Measurements from ENCODE around the gene SFTPD.
"Not testable (repeated sequence)": the region's sequence is repeated elsewhere in the genome, so short reads cannot be mapped to it uniquely, and the experiment has no call there.

The SFTPD gene

GRCh38 chr10:79948976-79949722, at the start of gene SFTPD:
Gene SFTPD (minus strand): TSS chr10:79949105. CDS start chr10:79946659, 2,446 bp downstream.
- DNase-seq = no peak

- DNase-seq = no peak
These were observed 47.2 kb upstream of the SFTPD start for GRCh38 chr10:79995979-79996634.

DNA sequence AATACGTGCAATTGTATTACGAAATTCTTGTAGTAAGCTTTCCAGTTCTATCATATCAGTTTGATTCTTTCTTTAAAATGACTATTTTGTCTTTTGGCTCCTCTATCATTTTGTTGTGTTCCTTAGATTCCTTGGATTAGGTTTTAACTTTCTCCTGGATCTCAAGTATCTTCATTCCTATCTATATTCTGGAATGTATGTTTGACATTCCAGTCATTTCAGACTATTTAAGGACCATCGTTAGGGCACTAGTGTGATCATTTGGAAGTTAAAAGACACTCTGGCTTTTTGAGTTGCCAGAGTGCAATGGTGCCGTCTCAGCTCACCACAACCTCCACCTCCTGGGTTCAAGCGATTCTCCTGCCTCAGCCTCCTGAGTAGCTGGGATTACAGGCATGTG, 45.7 kb upstream of the SFTPD start:
- DNase-seq = no peak

GRCh38 chr10:79988199-79988598, 39.3 kb upstream of the SFTPD start:
- DNase-seq = not testable (repeated sequence)

DNA sequence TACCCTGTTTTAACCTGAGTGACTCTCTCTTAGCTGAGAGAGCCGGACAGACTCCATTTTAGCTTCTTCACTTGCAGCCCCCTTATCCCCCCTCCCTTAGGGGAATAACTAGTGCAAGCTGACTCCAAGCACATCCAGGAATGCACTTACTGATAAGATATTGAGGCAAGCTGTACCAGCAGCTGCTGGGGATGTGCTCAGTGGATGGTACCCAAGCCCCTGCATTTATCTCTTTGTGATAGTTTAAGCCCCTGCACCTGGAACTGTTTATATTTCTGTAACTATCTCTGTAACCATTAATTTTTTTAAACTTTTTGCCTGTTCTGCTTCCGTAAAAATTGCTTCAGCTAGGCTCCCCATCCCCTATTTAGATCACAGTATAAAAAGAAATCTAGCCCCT, 37.8 kb upstream of the SFTPD start:
- DNase-seq = not testable (repeated sequence)

DNA sequence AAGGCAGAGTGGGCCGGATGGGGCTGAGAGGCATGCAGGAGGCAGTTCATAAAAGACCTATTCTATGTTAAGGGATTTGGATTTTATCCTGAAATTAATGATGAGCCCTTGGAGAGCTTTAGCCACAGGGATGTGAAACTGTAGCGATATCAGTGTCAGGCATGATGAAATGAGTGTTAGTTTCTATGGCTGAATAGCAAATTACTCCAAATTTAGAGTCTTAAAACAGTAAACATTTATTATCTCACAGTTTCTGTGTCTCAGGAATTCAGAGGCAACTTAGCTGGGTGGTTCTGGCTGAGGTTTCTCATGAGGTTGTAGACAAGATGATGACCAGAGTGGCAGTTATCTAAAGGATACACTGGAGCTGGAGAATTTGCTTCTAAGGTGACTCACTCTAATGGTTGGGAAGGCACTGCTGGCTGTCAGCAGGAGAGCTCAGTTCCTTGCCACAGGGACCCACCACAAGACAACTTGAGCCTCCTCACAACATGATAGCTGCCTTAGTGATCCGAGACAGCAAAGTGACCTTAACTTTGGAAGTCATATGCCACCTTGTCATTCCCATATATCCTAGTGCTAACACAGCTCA, 36.7 kb upstream of the SFTPD start:
- no peak for DNase-seq

- DNase-seq = no peak
These were observed 35.9 kb upstream of the SFTPD start for GRCh38 chr10:79984851-79985250.

DNA sequence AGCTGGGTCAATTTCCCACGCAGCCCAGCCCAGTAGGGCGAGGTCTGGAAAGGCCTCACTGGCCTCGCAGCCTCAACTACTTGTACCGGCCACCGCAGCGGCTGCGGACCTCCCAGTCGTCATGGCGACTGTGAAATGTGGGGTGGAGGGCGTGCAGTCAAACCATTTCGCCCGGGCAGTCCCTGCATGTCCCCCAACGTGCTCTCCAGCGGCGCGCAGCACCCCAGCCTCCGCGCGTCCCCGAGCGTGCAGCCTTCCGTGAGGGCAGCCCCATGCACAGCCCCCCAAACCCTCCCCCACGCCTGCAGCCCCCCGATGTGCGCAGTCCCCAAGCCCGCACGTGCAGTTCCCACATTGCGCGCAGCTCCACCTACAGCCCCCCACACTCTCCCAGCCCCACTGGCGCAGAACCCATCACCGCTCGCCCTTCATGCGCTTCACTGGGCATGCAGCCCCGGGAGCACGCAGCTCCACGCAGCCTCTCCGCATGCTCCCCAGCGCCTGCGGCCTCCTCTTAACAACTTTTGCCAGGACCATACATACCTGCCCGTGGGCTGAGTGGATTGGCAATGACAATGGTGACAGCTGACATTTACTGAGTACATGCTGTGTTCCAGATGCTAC, 34.5 kb upstream of the SFTPD start:
- DNase-seq = no peak

- no peak for DNase-seq
These were observed 34.0 kb upstream of the SFTPD start for GRCh38 chr10:79982861-79983260.

- DNase-seq = no peak
These were observed 33.5 kb upstream of the SFTPD start for GRCh38 chr10:79982362-79982800.

GRCh38 chr10:79981450-79982361, 32.8 kb upstream of the SFTPD start:
- no peak for DNase-seq

DNA sequence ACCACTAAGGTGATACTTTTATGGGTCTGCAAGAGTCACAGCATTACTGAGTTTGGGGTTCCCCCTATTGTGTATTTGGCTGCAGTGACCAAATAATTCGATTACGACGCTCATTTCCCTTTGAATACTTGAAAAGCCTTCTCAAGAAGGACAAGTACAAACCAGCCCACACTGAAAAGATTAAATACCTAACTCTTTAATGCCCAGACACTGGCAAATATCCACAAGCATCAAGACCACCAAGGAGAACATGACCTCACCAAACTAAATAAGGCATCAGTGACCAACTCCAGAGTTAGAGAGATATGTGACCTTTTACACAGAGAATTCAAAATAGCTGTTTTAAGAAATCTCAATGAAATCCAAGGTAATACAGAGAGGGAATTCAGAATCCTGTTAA, 31.8 kb upstream of the SFTPD start:
- DNase-seq = no peak

DNA sequence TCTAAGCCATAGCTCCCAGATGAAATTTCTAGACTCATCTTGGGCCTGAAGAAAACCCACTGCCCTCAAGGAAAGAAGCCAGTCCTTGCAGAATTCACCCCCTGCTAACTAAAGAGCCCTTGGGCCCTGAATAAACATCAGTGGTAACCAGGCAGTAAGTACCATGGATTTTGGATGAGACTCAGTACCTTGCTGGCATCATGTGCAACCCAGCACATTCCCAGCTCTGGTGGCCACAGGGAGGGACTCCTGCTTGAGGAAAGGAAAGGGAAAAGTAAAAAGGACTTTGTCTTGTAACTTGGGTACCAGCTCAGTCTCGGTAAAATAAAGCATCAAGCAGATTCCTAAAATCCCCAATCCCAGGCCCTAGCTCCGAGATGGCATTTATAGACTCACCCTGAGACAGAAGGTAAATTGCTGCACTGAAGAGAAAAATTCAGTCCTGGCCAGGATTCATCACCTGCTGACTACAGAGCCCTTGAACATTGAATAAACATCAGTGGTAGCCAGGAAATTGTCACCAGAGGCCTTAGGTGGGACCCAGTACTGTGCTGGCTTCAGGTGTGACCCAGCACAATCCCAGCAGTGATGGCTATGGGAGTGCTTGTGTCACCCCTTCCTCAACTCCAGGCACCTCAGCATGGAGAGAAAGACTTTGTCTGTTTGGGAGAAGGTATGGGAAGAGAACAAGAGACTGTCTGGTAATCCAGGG, 31.2 kb upstream of the SFTPD start:
- DNase-seq = no peak

DNA sequence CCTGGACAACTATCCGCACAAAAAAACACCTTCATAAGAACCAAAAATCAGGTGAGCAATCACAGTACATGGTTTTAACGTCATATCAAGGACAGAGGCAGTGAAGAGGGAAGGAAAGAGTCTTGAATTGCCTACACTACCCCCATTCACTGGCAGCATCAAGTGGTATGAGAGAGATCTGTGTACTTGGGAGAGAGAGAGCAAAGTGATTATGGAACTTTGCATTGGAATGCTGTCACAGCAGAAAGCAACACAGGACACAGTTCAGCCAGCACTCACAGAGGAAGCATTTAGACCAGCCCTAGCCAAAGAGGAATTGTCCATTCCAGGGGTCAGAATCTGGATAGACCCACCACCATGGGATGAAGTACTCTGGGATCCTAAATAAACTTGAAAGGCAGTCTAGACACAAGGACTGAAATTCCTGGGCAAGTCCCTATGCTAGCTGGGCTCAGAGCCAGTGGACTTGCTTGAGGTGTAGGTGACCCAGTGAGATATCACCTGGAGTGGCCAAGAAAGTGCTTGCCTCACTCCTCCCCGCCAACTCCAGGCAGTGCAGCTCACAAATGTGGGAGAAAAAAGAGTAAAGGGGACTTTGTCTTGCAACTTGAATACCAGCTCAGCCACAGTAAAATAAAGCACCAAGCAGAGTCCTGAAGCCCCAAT, 30.5 kb upstream of the SFTPD start:
- DNase-seq = no peak

- DNase-seq = no peak
These were observed 28.1 kb upstream of the SFTPD start for GRCh38 chr10:79976999-79977398.

- DNase-seq = no peak
These were observed 21.2 kb upstream of the SFTPD start for GRCh38 chr10:79970062-79970461.

DNA sequence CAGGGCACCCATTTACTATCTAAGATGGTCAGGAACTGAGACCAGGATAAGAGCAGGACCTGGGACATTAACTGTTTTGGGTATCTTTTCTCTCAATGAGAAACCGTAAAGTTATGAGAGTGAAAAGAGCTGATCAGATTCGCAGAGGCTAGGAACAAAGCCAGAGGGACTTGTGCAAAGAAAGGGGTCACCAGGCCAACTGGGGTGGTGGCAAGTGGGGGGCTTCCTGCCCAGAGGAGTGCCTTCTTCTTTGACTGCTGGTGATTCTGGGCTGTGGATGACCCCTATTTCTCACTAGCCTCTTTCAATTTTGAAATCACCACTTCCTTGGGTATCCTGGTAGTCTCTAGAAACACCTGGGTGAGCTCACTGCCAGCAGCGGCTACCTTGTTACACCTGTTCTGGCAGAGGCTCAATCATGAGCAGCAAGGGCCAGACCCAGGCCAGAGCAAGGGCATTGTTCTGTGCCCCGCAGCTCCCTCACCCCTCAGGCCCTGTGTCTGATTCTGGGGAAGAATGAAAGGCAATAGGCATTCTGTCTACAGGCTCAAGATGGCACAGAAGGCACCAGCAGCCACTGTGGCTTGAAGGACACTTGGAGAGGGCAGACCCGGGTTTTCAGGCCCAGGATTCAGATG, 999 bp downstream of the SFTPD start:
- no peak for DNase-seq

DNA sequence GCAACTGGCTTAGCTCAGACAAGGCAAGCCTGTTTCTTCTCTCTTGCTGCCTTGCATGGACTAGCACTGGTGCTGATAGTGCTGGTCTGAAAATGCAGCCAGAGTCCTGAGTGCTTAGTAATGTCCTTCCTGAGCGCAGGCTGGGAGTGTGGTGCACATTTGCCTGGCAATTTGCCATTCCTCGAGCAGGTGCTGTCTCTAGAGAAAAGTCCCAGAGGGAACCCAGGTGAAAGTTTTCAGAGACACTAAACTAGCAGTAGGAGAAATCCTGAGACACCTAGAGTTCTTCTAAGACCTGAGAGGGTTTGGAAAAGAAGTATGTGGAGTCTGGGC, 1.9 kb downstream of the SFTPD start:
- DNase-seq = no peak

DNA sequence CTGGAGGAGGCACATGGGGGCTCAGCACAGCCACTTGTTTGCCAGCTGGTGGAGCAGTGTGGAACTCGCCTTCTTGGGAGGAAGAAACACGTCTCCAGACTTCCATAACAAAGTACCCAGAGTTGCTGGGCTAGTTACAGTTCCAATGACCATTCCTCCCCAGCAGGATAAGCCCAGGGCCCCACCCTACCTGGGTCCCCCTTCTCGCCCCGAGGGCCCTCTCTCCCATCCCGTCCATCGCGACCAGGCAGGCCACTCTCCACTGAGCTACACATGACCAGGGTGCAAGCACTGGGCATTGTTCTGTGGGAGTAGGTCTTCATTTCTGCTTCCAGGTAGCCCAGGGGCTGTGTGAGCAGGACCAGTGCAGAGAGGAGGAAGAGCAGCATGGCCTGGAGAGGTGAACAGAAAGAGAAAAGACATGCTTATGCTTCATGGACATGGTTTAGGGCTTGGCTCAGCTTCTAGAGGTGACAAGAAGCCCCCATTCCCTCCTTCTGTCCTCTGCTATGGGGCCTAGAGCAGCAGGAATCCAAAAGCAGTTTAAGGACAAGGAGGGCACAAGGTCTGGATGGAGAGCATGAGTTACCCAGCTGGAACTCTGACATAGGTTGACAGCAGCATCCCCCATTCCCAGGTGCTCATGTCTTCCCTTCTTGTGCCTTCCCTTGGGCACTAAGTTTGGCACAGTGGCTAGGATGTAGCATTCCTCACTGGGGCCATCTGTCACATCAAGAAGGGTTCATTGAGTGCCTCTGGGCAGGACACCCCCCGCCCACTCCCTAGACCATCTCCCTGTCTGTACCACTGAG, 2.4 kb downstream of the SFTPD start:
- DNase-seq = no peak
